CD4-positive, alpha-beta memory T cell (primary cell): ENCODE results near the gene TXLNG. TPM values are rescaled to one million over a fixed set of nuclear protein-coding genes. Genes with fewer than 3 reads are reported as not detected.

ENCODE experiments used
- CTCF ChIA-PET: fragments of 350-600 bp; sonication (Branson Sonifier 250); formaldehyde crosslinking; loops from one replicate; lab custom pipeline; 2021; ENCODE audit warnings: inconsistent platforms; ENCODE audit not compliant: partially characterized antibody; lab: Charles Lee
- POLR2A ChIA-PET: fragments of 350-600 bp; sonication (Branson Sonifier 250); formaldehyde crosslinking; loops from one replicate; lab custom pipeline; 2021; ENCODE audit not compliant: partially characterized antibody; lab: Charles Lee
- DNase-seq, 5 donors: peaks; one replicate each; pipeline versions ENCODE4 v3.0.0 to v3.0.0-alpha.2; 2020 to 2022; ENCODE audit warnings: mixed read lengths in 1 of 5
- H3K27ac ChIP-seq: one replicate; pipeline ENCODE4 v1.7.0; 2013; ENCODE audit warnings: low read depth, low read length
- H3K27me3 ChIP-seq: 2 replicates; pipeline ENCODE4 v1.7.0; 2013; ENCODE audit warnings: mild to moderate bottlenecking, low read length, moderate library complexity; ENCODE audit not compliant: insufficient read depth
- H3K36me3 ChIP-seq: 2 replicates; pipeline ENCODE4 v1.7.0; 2013; ENCODE audit warnings: mild to moderate bottlenecking, low read length, moderate library complexity; ENCODE audit not compliant: insufficient read depth
- H3K4me1 ChIP-seq: 2 replicates; pipeline ENCODE4 v1.7.0; 2013; ENCODE audit warnings: mild to moderate bottlenecking, low read length, moderate library complexity; ENCODE audit not compliant: insufficient read depth
- H3K4me3 ChIP-seq, 2 donors: one replicate each; pipeline ENCODE4 v1.7.0; 2013; ENCODE audit warnings: low read length in 2 of 2, mild to moderate bottlenecking in 1 of 2
- H3K9me3 ChIP-seq, 2 donors: one replicate each; pipeline ENCODE4 v1.7.0; 2013; ENCODE audit warnings: low read length in 2 of 2, control low read depth in 1 of 2; ENCODE audit not compliant: control insufficient read depth in 1 of 2
- H3K27ac Mint-ChIP-seq, 7 donors: one replicate each; pipeline ENCODE4 v1.8.0; 2020 to 2021; ENCODE audit warnings: mixed read lengths in 7 of 7, mild to moderate bottlenecking in 6 of 7, inconsistent platforms in 3 of 7, moderate library complexity in 3 of 7
- H3K27me3 Mint-ChIP-seq, 2 donors: one replicate each; pipeline ENCODE4 v1.8.0; 2020 to 2021; ENCODE audit warnings: mixed read lengths in 2 of 2
- H3K36me3 Mint-ChIP-seq, 2 donors: one replicate each; pipeline ENCODE4 v1.8.0; 2020 to 2021; ENCODE audit warnings: mixed read lengths in 2 of 2, inconsistent platforms in 1 of 2, mild to moderate bottlenecking in 1 of 2
- H3K4me1 Mint-ChIP-seq, 4 donors: one replicate each; pipeline ENCODE4 v1.8.0; 2020 to 2021; ENCODE audit warnings: mixed read lengths in 4 of 4, mild to moderate bottlenecking in 1 of 4
- H3K4me3 Mint-ChIP-seq, 8 donors: one replicate each; pipeline ENCODE4 v1.8.0; 2020 to 2021; ENCODE audit warnings: mixed read lengths in 8 of 8, mild to moderate bottlenecking in 7 of 8, moderate library complexity in 6 of 8, inconsistent platforms in 3 of 8
- H3K9me3 Mint-ChIP-seq, 8 donors: one replicate each; pipeline ENCODE4 v1.8.0; 2020 to 2021; ENCODE audit warnings: mixed read lengths in 8 of 8, mild to moderate bottlenecking in 5 of 8, inconsistent platforms in 3 of 8, moderate library complexity in 1 of 8
- intact Hi-C: fragments of 100-400 bp; cut with micrococcal nuclease; formaldehyde crosslinking; loops from one replicate; pipeline ENCODE4 v1.15.1; 2023
- polyA plus RNA-seq, 2 donors: library from polyadenylated mRNA; unstranded; fragments of 300-500 nt; fragmentation: Illumina TruSeq; gene quantifications; one replicate each; pipeline ENCODE4 v1.2.3, GENCODE V29; 2021
- total RNA-seq, 2 experiments: library from RNA; stranded (reverse); gene quantifications; one replicate each; pipeline ENCODE4 v1.2.3, GENCODE V29; 2021

TXLNG gene
- total and polyA plus RNA-seq, 4 experiments from 2014 or later = 9.4 to 20.2 (median 18.8) TPM

- Histone ChIP-seq H3K4me3 (no peak overlapping the region), H3K36me3 (peaks cover 12% of the 10 kb centered on the region), H3K27ac (no peak overlapping the region), H3K9me3 (no peaks in the 10 kb centered on the region), H3K27me3 (no peaks in the 10 kb centered on the region), H3K4me1 (no peaks in the 10 kb centered on the region)
- no peak overlapping the region for H3K4me3 Mint-ChIP-seq
- no peaks in the 10 kb centered on the region for H3K9me3 Mint-ChIP-seq
- ChIA-PET CTCF (interaction anchor here (1.2 kb wide), 1 partner anchor 28 kb away, joined by 3 read pairs; no protein-coding TSS in a partner anchor), POLR2A (no interaction called here)
- peaks cover 61 to 69% of the 10 kb centered on the region in 2 donors for H3K36me3 Mint-ChIP-seq
- no peak for DNase-seq
- no peaks in the 10 kb centered on the region for H3K27me3 Mint-ChIP-seq
- no peak overlapping the region for H3K27ac Mint-ChIP-seq
- peaks cover 0 to 4% (median 0%) of the 10 kb centered on the region in 4 donors for H3K4me1 Mint-ChIP-seq
- intact Hi-C loops = no loop called here
Observed at GRCh38 chrX:16845686-16846085, 59.4 kb downstream of the TXLNG start.

GRCh38 chrX:16848541-16848940, 62.3 kb downstream of the TXLNG start:
- peaks cover 21% of the 10 kb centered on the region for H3K36me3 ChIP-seq
- peak overlapping the region in 2 of 7 donors; percentile 6 to 11 for H3K27ac Mint-ChIP-seq
- CTCF ChIA-PET = no interaction called here

GRCh38 chrX:16851421-16851820, 65.2 kb downstream of the TXLNG start:
- Mint-ChIP-seq H3K27me3 (no peaks in the 10 kb centered on the region), H3K4me1 (peaks cover 0 to 4% (median 1%) of the 10 kb centered on the region in 4 donors), H3K9me3 (no peaks in the 10 kb centered on the region), H3K4me3 (no peak overlapping the region), H3K27ac (peak overlapping the region in 2 of 7 donors; percentile 27 to 37), H3K36me3 (peaks cover 48 to 56% of the 10 kb centered on the region in 2 donors)
- Histone ChIP-seq H3K27ac (no peak overlapping the region), H3K9me3 (no peaks in the 10 kb centered on the region), H3K27me3 (no peaks in the 10 kb centered on the region), H3K36me3 (peaks cover 18% of the 10 kb centered on the region), H3K4me1 (no peaks in the 10 kb centered on the region), H3K4me3 (no peak overlapping the region)
- intact Hi-C loops = no loop called here
- no peak for DNase-seq
- CTCF ChIA-PET = no interaction called here
- POLR2A ChIA-PET = no interaction called here

More at GRCh38 chrX:16848541-16848940, 62.3 kb downstream of the TXLNG start:
- DNase-seq = no peak
- H3K27me3 ChIP-seq = no peaks in the 10 kb centered on the region
- peaks cover 63 to 70% of the 10 kb centered on the region in 2 donors for H3K36me3 Mint-ChIP-seq
- no peak overlapping the region for H3K4me3 ChIP-seq
- H3K4me1 ChIP-seq = no peaks in the 10 kb centered on the region
- no peaks in the 10 kb centered on the region for H3K9me3 ChIP-seq
- intact Hi-C loops = no loop called here
- POLR2A ChIA-PET = no interaction called here
- H3K27ac ChIP-seq = no peak overlapping the region
- H3K4me1 Mint-ChIP-seq = no peaks in the 10 kb centered on the region
- no peak overlapping the region for H3K4me3 Mint-ChIP-seq
- no peaks in the 10 kb centered on the region for H3K27me3 Mint-ChIP-seq
- no peaks in the 10 kb centered on the region for H3K9me3 Mint-ChIP-seq

GRCh38 chrX:16851827-16852226, 65.6 kb downstream of the TXLNG start:
- Histone ChIP-seq H3K36me3 (peaks cover 15% of the 10 kb centered on the region), H3K4me3 (no peak overlapping the region), H3K27me3 (no peaks in the 10 kb centered on the region), H3K9me3 (no peaks in the 10 kb centered on the region), H3K27ac (no peak overlapping the region), H3K4me1 (no peaks in the 10 kb centered on the region)
- Mint-ChIP-seq H3K27ac (peak overlapping the region in 1 of 7 donors; percentile 27), H3K9me3 (no peaks in the 10 kb centered on the region), H3K36me3 (peaks cover 52 to 60% of the 10 kb centered on the region in 2 donors), H3K4me1 (peaks cover 0 to 7% (median 2%) of the 10 kb centered on the region in 4 donors), H3K27me3 (no peaks in the 10 kb centered on the region), H3K4me3 (no peak overlapping the region)
- no peak for DNase-seq
- ChIA-PET POLR2A (no interaction called here), CTCF (no interaction called here)
- intact Hi-C loops = no loop called here

GRCh38 chrX:16852617-16853179, 66.4 kb downstream of the TXLNG start:
- CTCF ChIA-PET = interaction anchor here (1.8 kb wide), 1 partner anchor 39 kb away, joined by 3 read pairs; no protein-coding TSS in a partner anchor

GRCh38 chrX:16853537-16853936, 67.3 kb downstream of the TXLNG start:
- H3K4me3 ChIP-seq = no peak overlapping the region
- no peaks in the 10 kb centered on the region for H3K4me1 ChIP-seq
- ChIA-PET CTCF (interaction anchor here (1.8 kb wide), 1 partner anchor 38 kb away, joined by 3 read pairs; no protein-coding TSS in a partner anchor), POLR2A (interaction anchor here (0.7 kb wide), 1 partner anchor 180 kb away, joined by 4 read pairs; no protein-coding TSS in a partner anchor)
- no peaks in the 10 kb centered on the region for H3K9me3 Mint-ChIP-seq
- no peaks in the 10 kb centered on the region for H3K9me3 ChIP-seq
- H3K27ac ChIP-seq = no peak overlapping the region
- intact Hi-C loops = no loop called here
- H3K36me3 ChIP-seq = peaks cover 20% of the 10 kb centered on the region
- H3K36me3 Mint-ChIP-seq = peaks cover 58 to 62% of the 10 kb centered on the region in 2 donors
- no peak for DNase-seq
- no peak overlapping the region for H3K27ac Mint-ChIP-seq
- no peaks in the 10 kb centered on the region for H3K27me3 ChIP-seq
- H3K4me1 Mint-ChIP-seq = peaks cover under 1 to 12% (median 5%) of the 10 kb centered on the region in 4 donors
- H3K27me3 Mint-ChIP-seq = no peaks in the 10 kb centered on the region
- no peak overlapping the region for H3K4me3 Mint-ChIP-seq

More at GRCh38 chrX:16852617-16853179, 66.4 kb downstream of the TXLNG start:
- Histone ChIP-seq H3K27me3 (no peaks in the 10 kb centered on the region), H3K4me3 (no peak overlapping the region), H3K36me3 (peaks cover 16% of the 10 kb centered on the region), H3K27ac (no peak overlapping the region), H3K4me1 (no peaks in the 10 kb centered on the region), H3K9me3 (no peaks in the 10 kb centered on the region)
- Mint-ChIP-seq H3K9me3 (no peaks in the 10 kb centered on the region), H3K36me3 (peaks cover 60 to 67% of the 10 kb centered on the region in 2 donors), H3K27ac (no peak overlapping the region), H3K4me3 (no peak overlapping the region), H3K4me1 (peaks cover 0 to 11% (median 5%) of the 10 kb centered on the region in 4 donors), H3K27me3 (no peaks in the 10 kb centered on the region)
- DNase-seq = no peak
- intact Hi-C loops = no loop called here
- POLR2A ChIA-PET = no interaction called here

GRCh38 chrX:16855363-16856075, 69.3 kb downstream of the TXLNG start:
- Mint-ChIP-seq H3K4me3 (no peak overlapping the region), H3K4me1 (peaks cover 12 to 22% (median 13%) of the 10 kb centered on the region in 4 donors), H3K27me3 (no peaks in the 10 kb centered on the region), H3K27ac (peak overlapping the region in 3 of 7 donors; percentile 3 to 63 (median 5)), H3K9me3 (no peaks in the 10 kb centered on the region), H3K36me3 (peaks cover 46 to 62% of the 10 kb centered on the region in 2 donors)
- Histone ChIP-seq H3K27me3 (no peaks in the 10 kb centered on the region), H3K4me3 (no peak overlapping the region), H3K36me3 (peaks cover 16% of the 10 kb centered on the region), H3K27ac (no peak overlapping the region), H3K4me1 (no peaks in the 10 kb centered on the region), H3K9me3 (no peaks in the 10 kb centered on the region)
- POLR2A ChIA-PET = no interaction called here
- intact Hi-C loops = no loop called here
- DNase-seq = no peak
- CTCF ChIA-PET = interaction anchor here (0.6 to 0.7 kb wide), 2 partner anchors 18 to 30 kb away, joined by 3 read pairs; no protein-coding TSS in a partner anchor
